ENCODE results near the gene SOAT1. TPM values are rescaled to one million over a fixed set of nuclear protein-coding genes. Genes with fewer than 3 reads are reported as not detected.

SOAT1 gene
- total and polyA plus RNA-seq, 2 of the 8 experiments (the other 6 are each of a cell fraction or from before 2014, with no cell fraction given): 2.7 to 4.7 TPM

DNA sequence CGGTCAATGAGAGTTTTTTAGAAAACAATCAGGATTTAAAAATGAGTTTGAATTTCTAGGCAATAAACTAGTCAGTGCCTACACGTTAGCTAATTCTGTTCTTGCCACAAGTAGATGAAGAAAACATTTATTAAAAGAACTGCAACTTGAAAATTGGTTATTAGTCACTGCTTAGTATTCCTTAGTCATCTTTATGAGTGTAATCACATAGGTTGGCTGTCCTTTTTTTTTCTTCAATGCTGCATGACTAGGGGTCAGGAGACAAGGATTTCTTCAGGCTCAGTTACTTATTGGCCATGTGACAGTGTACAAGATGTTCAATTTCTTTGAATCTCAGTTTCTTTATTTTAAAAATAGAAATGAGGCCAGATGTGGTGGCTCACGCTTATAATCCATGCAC is 17.1 kb downstream of the SOAT1 start:
- Histone ChIP-seq H2AFZ (ENCODE audit: low read length) (no peak overlapping the region), H3K14ac (ENCODE audit: insufficient read length) (no peak overlapping the region), H2BK5ac (ENCODE audit: low read depth, low read length) (no peak overlapping the region), H3K4me3 (ENCODE audit: extremely low read depth in 1 of 4, insufficient read depth in 2 of 4, low read depth in 3 of 4, low read length in 4 of 4) (no peak overlapping the region), H3K23ac (ENCODE audit: insufficient read length) (no peak overlapping the region), H2BK20ac (ENCODE audit: low read length) (no peak overlapping the region), H3K4me1 (replicated peaks in 1 of 4; ENCODE audit: control insufficient read depth in 3 of 4, insufficient read depth in 4 of 4, low read length in 3 of 4) (no peaks in the 10 kb centered on the region), H4K20me1 (replicated peaks in 1 of 2; ENCODE audit: control insufficient read depth in 1 of 2, insufficient read depth in 2 of 2, low read length in 2 of 2) (no peaks in the 10 kb centered on the region), H3K9ac (replicated peaks in 1 of 4; ENCODE audit: extremely low read depth in 1 of 4, low read depth in 3 of 4, low read length in 3 of 4) (no peak overlapping the region), H3K18ac (ENCODE audit: extremely low read depth, low read length) (no peak overlapping the region), H2BK15ac (ENCODE audit: low read length) (no peak overlapping the region), H2BK12ac (ENCODE audit: low read depth, low read length) (no peak overlapping the region), H4K91ac (replicated peaks; ENCODE audit: insufficient read length, low read length) (no peak overlapping the region), H3K9me3 (ENCODE audit: insufficient read depth in 2 of 2, low read depth in 1 of 2, low read length in 1 of 2) (no peaks in the 10 kb centered on the region), H2AK5ac (ENCODE audit: low read depth, low read length) (no peak overlapping the region), H2BK120ac (replicated peaks; ENCODE audit: low read depth, low read length) (no peak overlapping the region), H3K36me3 (ENCODE audit: control insufficient read depth in 2 of 4, insufficient read depth in 4 of 4, low read length in 3 of 4) (no peaks in the 10 kb centered on the region; a peak in 1 of 8 replicates), H3K27me3 (replicated peaks in 1 of 4; ENCODE audit: control insufficient read depth in 3 of 4, extremely low read depth in 1 of 4, insufficient read depth in 3 of 4, low read length in 3 of 4) (no peaks in the 10 kb centered on the region), H3K27ac (ENCODE audit: low read depth, low read length) (no peak overlapping the region), H3K4ac (replicated peaks; ENCODE audit: insufficient read length, low read depth, low read length) (no peak overlapping the region), H3K23me2 (ENCODE audit: low read depth, low read length) (no peaks in the 10 kb centered on the region), H3K79me1 (ENCODE audit: low read depth, low read length) (no peaks in the 10 kb centered on the region; the same call in 1 of the 2 replicates), H3K79me2 (ENCODE audit: control insufficient read depth in 1 of 2, insufficient read depth in 2 of 2, low read length in 2 of 2) (no peaks in the 10 kb centered on the region), H4K8ac (ENCODE audit: extremely low read depth, insufficient read depth, low read length) (no peak overlapping the region), H3K4me2 (ENCODE audit: insufficient read depth in 1 of 2, low read depth in 2 of 2, low read length in 2 of 2) (no peak overlapping the region), H3K56ac (replicated peaks; ENCODE audit: insufficient read length, low read depth, low read length) (no peak overlapping the region), H4K5ac (ENCODE audit: insufficient read length, low read depth, low read length) (no peak overlapping the region)
- TF ChIP-seq EGR1 (IDR thresholded peaks at IDR 0.05; ENCODE audit: borderline replicate concordance, low read depth, low read length) (no peak), POLR2A (IDR thresholded peaks at IDR 0.05; ENCODE audit: control extremely low read depth in 1 of 2, low read depth in 2 of 2, low read length in 2 of 2) (no peak), SIRT6 (IDR thresholded peaks at IDR 0.05; ENCODE audit: low read length) (no peak), EZH2 (IDR thresholded peaks at IDR 0.05; ENCODE audit: low read depth, low read length, severe bottlenecking) (no peak)
- 88% methylated on average over 3 of the region's 3 CpGs; no CpG with 5 or more reads in 1 of the 2 experiments for WGBS, 2 experiments (ENCODE audit: extremely low coverage in 1 of 2, insufficient coverage in 1 of 2, insufficient read length in 1 of 2, insufficient replicate concordance in 2 of 2, low coverage in 1 of 2, low lambda C conversion rate in 2 of 2, missing lambda C conversion rate in 1 of 2)
- POLR2A ChIA-PET (ENCODE audit: partially characterized antibody): no interaction called here
- FAIRE-seq (no peak), DNase-seq (ENCODE audit: low read depth in 1 of 2, low spot score in 2 of 2) (no peak)
- CTCF ChIA-PET (ENCODE audit: partially characterized antibody): no interaction called here
